GM12878 (cell line): ENCODE results near the gene NPB. TPM values are rescaled to one million over a fixed set of nuclear protein-coding genes. Genes with fewer than 3 reads are reported as not detected.

Source experiments
- ATAC-seq: fragments of 200-7000 bp; cut with Tn5 transposase; 3 replicates; pipeline ENCODE4 v1.9.1; 2020; ENCODE audit warnings: mild to moderate bottlenecking, moderate library complexity
- BruUV-seq: library from RNA; stranded (reverse); fragments of 400-500 nt; replicated peaks from 2 replicates; lab custom pipeline; 2021; lab: Mats Ljungman, UMichigan
- CTCF ChIA-PET: fragments of 300-600 bp; sonication (Branson Sonifier 250); formaldehyde crosslinking; extraction: SDS; loops from one replicate; lab custom pipeline; 2021; ENCODE audit warnings: inconsistent platforms; lab: Yijun Ruan, JAX
- POLR2A ChIA-PET: fragments of 350-600 bp; formaldehyde crosslinking; extraction: SDS; loops from one replicate; lab custom pipeline; 2021; ENCODE audit warnings: inconsistent platforms; lab: Charles Lee
- RAD21 ChIA-PET: fragments of 300-600 bp; sonication (Branson Sonifier 250); formaldehyde crosslinking; loops from one replicate; lab custom pipeline; 2023; ENCODE audit warnings: antibody characterized with exemption; ENCODE audit not compliant: unreplicated experiment; lab: Charles Lee
- SMC1A ChIA-PET: fragments of 300-600 bp; sonication (Branson Sonifier 250); formaldehyde crosslinking; loops from one replicate; lab custom pipeline; 2023; ENCODE audit not compliant: unreplicated experiment, uncharacterized antibody; lab: Charles Lee
- DNase-seq: peaks from one replicate; pipeline ENCODE4 v3.0.0-alpha.2; 2011; ENCODE audit warnings: low read depth, low spot score
- FAIRE-seq: peaks from 3 replicates; lab custom pipeline; 2011; peaks lifted over from hg19 to GRCh38; lab: Jason Lieb, UNC
- H2AFZ ChIP-seq: 2 replicates; pipeline ENCODE4 v1.6.0; 2011; ENCODE audit warnings: low read depth, low read length, control low read depth; ENCODE audit not compliant: control insufficient read depth
- H3K27ac ChIP-seq: 2 replicates; pipeline ENCODE4 v1.5.1; 2011; ENCODE audit warnings: control low read depth; ENCODE audit not compliant: control insufficient read depth, insufficient read depth
- H3K27me3 ChIP-seq, 2 experiments: replicated peaks in 1 of 2; 2 replicates each; pipeline versions ENCODE4 v1.6.0 to v1.6.1; 2011; ENCODE audit warnings: low read length in 1 of 2; ENCODE audit not compliant: control insufficient read depth in 2 of 2, insufficient read depth in 2 of 2
- H3K36me3 ChIP-seq, 2 experiments: 2 replicates each; pipeline ENCODE4 v1.5.1; 2011; ENCODE audit warnings: low read length in 1 of 2; ENCODE audit not compliant: control insufficient read depth in 2 of 2, insufficient read depth in 2 of 2
- H3K4me1 ChIP-seq: 2 replicates; pipeline ENCODE4 v1.6.1; 2011; ENCODE audit warnings: mild to moderate bottlenecking, low read length, moderate library complexity, mixed read lengths; ENCODE audit not compliant: control insufficient read depth, insufficient read depth
- H3K4me2 ChIP-seq: 2 replicates; pipeline ENCODE4 v1.6.0; 2011; ENCODE audit warnings: control low read depth; ENCODE audit not compliant: control insufficient read depth, insufficient read depth
- H3K4me3 ChIP-seq: fragments of 200-600 bp; sonication (generic); 2 replicates; pipeline ENCODE4 v1.5.1; 2016
- H3K79me2 ChIP-seq: 2 replicates; pipeline ENCODE4 v1.6.0; 2011; ENCODE audit warnings: low read length; ENCODE audit not compliant: control insufficient read depth, insufficient read depth
- H3K9ac ChIP-seq: 2 replicates; pipeline ENCODE4 v1.8.0; 2011; ENCODE audit warnings: low read length, control low read depth, mixed read lengths; ENCODE audit not compliant: control insufficient read depth, insufficient read depth
- H3K9me3 ChIP-seq: replicated peaks from 3 replicates; pipeline ENCODE4 v1.5.1; 2011; ENCODE audit warnings: mild to moderate bottlenecking, low read length; ENCODE audit not compliant: control insufficient read depth, insufficient read depth
- H4K20me1 ChIP-seq: 2 replicates; pipeline ENCODE4 v1.6.0; 2011; ENCODE audit not compliant: control insufficient read depth, insufficient read depth
- ASH2L ChIP-seq: fragments of 300-600, 200-600 bp; sonication (generic); IDR thresholded peaks from 2 replicates; pipeline ENCODE4 v1.6.1; 2017; ENCODE audit warnings: low read depth, mild to moderate bottlenecking, borderline replicate concordance
- CBFB ChIP-seq: IDR thresholded peaks from 2 replicates; pipeline ENCODE4 v1.6.1; 2016; ENCODE audit warnings: antibody characterized with exemption, low read depth
- CBX3 ChIP-seq: fragments of 200-600 bp; sonication (generic); IDR thresholded peaks from 2 replicates; pipeline ENCODE4 v1.6.1; 2016; ENCODE audit warnings: low read depth, borderline replicate concordance
- CHD1 ChIP-seq: IDR thresholded peaks from 2 replicates; pipeline ENCODE4 v1.6.1; 2012; ENCODE audit warnings: low read depth, low read length, improper control_type of control experiment
- FOS ChIP-seq: IDR thresholded peaks from 3 replicates; pipeline ENCODE4 v1.6.1; 2011; ENCODE audit warnings: borderline replicate concordance; ENCODE audit not compliant: insufficient read length; ENCODE audit errors: extremely low read depth
- NFXL1 ChIP-seq: fragments of 450-650 bp; IDR thresholded peaks from 2 replicates; pipeline ENCODE4 v1.6.1; 2017; ENCODE audit warnings: antibody characterized with exemption, mild to moderate bottlenecking, borderline replicate concordance
- NFYA ChIP-seq: IDR thresholded peaks from 2 replicates; pipeline ENCODE4 v1.6.1; 2011; ENCODE audit warnings: low read depth, mild to moderate bottlenecking, low read length, improper control_type of control experiment, borderline replicate concordance
- POLR2AphosphoS2 ChIP-seq: IDR thresholded peaks from 2 replicates; pipeline ENCODE4 v1.6.1; 2011; ENCODE audit warnings: low read depth, mild to moderate bottlenecking, low read length, improper control_type of control experiment, moderate library complexity
- POU2F2 ChIP-seq: IDR thresholded peaks from 3 replicates; pipeline ENCODE4 v1.6.1; 2011; ENCODE audit warnings: low read depth, mild to moderate bottlenecking, low read length, borderline replicate concordance
- RAD21 ChIP-seq: IDR thresholded peaks from 2 replicates; pipeline ENCODE4 v1.6.1; 2011; ENCODE audit warnings: mild to moderate bottlenecking, low read depth, low read length, moderate library complexity; ENCODE audit not compliant: insufficient read depth
- RAD51 ChIP-seq: fragments of 450-650 bp; IDR thresholded peaks from 2 replicates; pipeline ENCODE4 v1.6.1; 2016; ENCODE audit warnings: moderate library complexity, mild to moderate bottlenecking, inconsistent platforms
- SMAD5 ChIP-seq: IDR thresholded peaks from 2 replicates; pipeline ENCODE4 v1.6.1; 2016; ENCODE audit warnings: antibody characterized with exemption, low read depth
- ZZZ3 ChIP-seq: IDR thresholded peaks from 2 replicates; pipeline ENCODE4 v1.6.1; 2011; ENCODE audit warnings: low read depth; ENCODE audit not compliant: control insufficient read depth, insufficient read length
- WGBS: methylation state at CpG from one replicate; pipeline ENCODE4 v1.1.6; 2016; ENCODE audit warnings: low lambda C conversion rate; ENCODE audit not compliant: insufficient replicate concordance, insufficient coverage; ENCODE audit errors: missing lambda C conversion rate; 5-methylcytosine and 5-hydroxymethylcytosine counted together
- in situ Hi-C: fragments of 300-500 bp; cut with MboI; formaldehyde crosslinking; loops from 9 replicates; pipeline ENCODE4 v1.14.3; 2018; ENCODE audit warnings: mixed read lengths
- intact Hi-C: fragments of 100-400 bp; cut with micrococcal nuclease; formaldehyde crosslinking; loops from one replicate; pipeline ENCODE4 v1.14.2; 2022; ENCODE audit not compliant: unreplicated experiment
- polyA plus RNA-seq, 11 experiments: library from polyadenylated mRNA; depleted of rRNA in 4 of 11; unstranded in 6 of 11; stranded (reverse) in 5 of 11; fragments of >200 nt; fragmentation: Nextera tagmentation in 4 of 11; fragmentation: Illumina TruSeq in 1 of 11; extraction: Ambion mirVana in 4 of 11; extraction: Trizol in 1 of 11; gene quantifications; 1 replicate in 1 of 11; 2 replicates in 10 of 11; pipeline versions ENCODE4 v1.2.1 to v1.2.3, GENCODE V29; 2011 to 2016; ENCODE audit warnings: inconsistent platforms in 2 of 11, missing spikeins in 2 of 11, low read depth in 1 of 11
- total RNA-seq, 4 experiments: library from RNA; depleted of rRNA in 3 of 4; stranded (reverse); fragments of >200 nt in 3 of 4; fragmentation: Illumina TruSeq in 1 of 4; extraction: Trizol in 1 of 4; gene quantifications; 2 replicates each; pipeline versions ENCODE4 v1.2.1 to v1.2.3, GENCODE V29; 2013 to 2021
- TF ChIP-seq, protein P1 (sequence below): fragments of 150-350 bp; IDR thresholded peaks from 2 replicates; pipeline ENCODE4 v1.6.1; 2016; ENCODE audit warnings: low read depth, low read length

NPB gene
- total and polyA plus RNA-seq, 10 of the 15 experiments (the other 5 are each of a cell fraction or from before 2014, with no cell fraction given), result 0.03 to 0.40 (median 0.15) TPM; not detected in 2

DNA sequence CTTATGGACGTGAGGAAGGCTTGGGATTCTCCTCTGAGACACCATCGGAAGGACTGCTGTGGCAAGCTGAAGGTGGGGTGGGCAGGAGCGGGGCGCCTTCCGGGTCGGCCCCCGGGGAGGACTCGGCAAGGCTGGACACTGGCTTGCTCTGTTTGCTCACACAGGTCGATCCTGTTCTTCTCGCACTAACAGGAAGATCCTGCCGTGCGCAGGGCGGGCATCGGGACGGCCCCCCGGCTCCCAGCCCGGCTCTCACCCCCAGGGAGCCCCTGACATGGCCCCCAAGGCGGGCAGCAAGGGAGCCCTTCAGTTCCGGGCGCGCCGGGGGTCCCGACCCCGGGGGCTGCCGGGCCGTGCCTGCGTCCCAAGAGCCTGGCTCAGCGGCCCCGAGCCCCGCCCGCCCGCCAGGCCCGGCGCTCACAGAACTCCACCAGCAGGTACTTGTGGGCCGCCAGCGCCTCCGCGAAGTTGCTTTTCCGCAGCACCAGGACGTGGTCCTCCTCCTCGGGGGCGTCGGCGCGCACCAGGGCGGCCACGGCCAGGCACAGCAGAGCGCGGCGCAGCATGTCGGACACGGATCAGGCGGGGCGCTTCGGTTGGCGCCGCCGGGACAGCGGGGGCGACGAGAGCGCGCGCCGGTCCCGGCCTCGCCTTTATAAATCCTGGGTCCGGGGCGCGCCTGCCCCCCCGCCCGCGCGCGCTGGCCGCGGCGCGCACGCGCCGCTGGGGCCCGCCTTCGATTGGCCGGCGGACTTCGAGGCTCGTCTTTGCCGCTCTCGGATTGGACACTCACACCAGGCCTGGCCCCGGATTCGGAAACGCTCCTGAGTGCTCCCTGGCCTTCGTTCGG, 41.9 kb upstream of the NPB start, which contains the start of gene P4HB (continued):
- no peak for TF ChIP-seq CBFB
- peak; percentile 96; the same call in 1 of the 2 replicates for TF ChIP-seq NFXL1
- no peak for TF ChIP-seq ASH2L
- no peak for TF ChIP-seq RAD21
- no peak for TF ChIP-seq CBX3
- TF ChIP-seq SMAD5, result peak; percentile 68; the same call in 1 of the 2 replicates
- peak; percentile 90; the same call in 2 of the 3 replicates for TF ChIP-seq POU2F2
- no peak for TF ChIP-seq CHD1

DNA sequence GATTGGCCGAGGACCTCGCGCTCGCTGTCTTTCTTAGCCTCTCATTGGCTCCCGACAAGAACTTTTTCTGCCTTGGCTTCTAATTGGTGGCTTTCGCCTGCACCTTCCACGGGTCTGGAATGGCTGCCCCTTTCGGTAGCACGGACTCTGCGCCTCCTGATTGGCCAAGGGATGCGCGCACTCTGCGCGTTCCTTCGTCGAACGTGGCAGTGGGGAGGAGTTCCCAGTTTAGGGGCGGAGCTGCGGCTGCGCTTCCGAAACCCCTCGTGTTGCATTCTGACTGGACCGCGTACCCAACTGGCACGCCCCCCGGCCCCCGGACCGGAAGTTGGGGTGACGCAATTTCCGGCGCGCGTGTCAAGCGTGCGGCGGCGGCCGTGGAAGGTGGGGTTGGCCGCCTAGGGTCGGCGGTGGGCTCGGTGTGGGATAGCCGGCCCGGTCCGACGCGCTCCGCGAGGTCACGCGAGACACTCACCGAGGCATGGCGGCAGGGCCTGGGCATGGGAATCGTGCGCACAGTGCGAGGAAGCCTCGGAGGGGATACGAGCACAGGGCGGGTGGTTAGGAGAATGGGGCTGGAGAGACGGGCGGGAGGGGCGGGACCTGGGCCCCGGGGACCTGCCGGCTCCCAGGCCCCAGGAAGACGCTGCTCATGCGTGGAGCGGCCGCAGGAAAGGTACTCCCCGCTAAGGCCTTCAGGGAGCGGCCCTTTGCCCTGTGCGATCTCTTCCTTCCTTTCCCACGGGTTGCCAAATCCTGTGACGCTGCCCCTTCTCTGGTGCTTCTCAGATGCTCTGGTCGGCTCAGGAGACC, 41.1 kb upstream of the NPB start:
- H3K4me2 ChIP-seq, result peak overlapping the region; percentile 83
- intact Hi-C loops, result loop anchor here (1.0 to 5.0 kb wide), 2 partner anchors 161 to 237 kb away; partner anchors contain the start of genes CENPX, FASN and LRRC45
- H3K4me1 ChIP-seq, result peaks cover 23% of the 10 kb centered on the region
- H3K79me2 ChIP-seq, result peaks cover 83% of the 10 kb centered on the region
- FAIRE-seq (peak; percentile 100), ATAC-seq (peak; percentile 89), DNase-seq (peak; percentile 100)
- ChIA-PET POLR2A (interaction anchor here (0.7 to 1.9 kb wide), 9 partner anchors 9 to 669 kb away, joined by 3 to 11 read pairs (median 5); partner anchors contain the start of gene MCRIP1), RAD21 (interaction anchor here (1.0 to 1.3 kb wide), 5 partner anchors 8 to 125 kb away, joined by 3 to 6 read pairs (median 4); partner anchors contain the start of genes MAFG and MCRIP1), SMC1A (interaction anchor here (1.0 to 1.2 kb wide), 2 partner anchors 9 to 12 kb away, joined by 5 read pairs; no protein-coding TSS in a partner anchor), CTCF (interaction anchor here (1.2 kb wide), 1 partner anchor 9 kb away, joined by 7 read pairs; the partner anchor contains the start of gene ARHGDIA)
- peaks cover 3 to 28% of the 10 kb centered on the region in 2 experiments for H3K36me3 ChIP-seq
- WGBS, result 1% methylated on average over 61 of the region's 74 CpGs
- H3K9ac ChIP-seq, result peak overlapping the region; percentile 80
- no peaks in the 10 kb centered on the region for H3K9me3 ChIP-seq
- H3K4me3 ChIP-seq, result peak overlapping the region; percentile 94
- peak overlapping the region; percentile 67 for H2AFZ ChIP-seq
- H4K20me1 ChIP-seq, result peaks cover 3% of the 10 kb centered on the region; the same call in 1 of the 2 replicates
- in situ Hi-C loops, result no loop called here
- H3K27ac ChIP-seq, result peak overlapping the region; percentile 98
- no peaks in the 10 kb centered on the region for H3K27me3 ChIP-seq
- no TSS peak for BruUV-seq
- TF ChIP-seq RAD51 (no peak), FOS (peak; percentile 92), ZZZ3 (no peak), NFYA (peak; percentile 98), POLR2AphosphoS2 (peak; percentile 68; the same call in 1 of the 2 replicates)
- TF ChIP-seq, protein P1, sequence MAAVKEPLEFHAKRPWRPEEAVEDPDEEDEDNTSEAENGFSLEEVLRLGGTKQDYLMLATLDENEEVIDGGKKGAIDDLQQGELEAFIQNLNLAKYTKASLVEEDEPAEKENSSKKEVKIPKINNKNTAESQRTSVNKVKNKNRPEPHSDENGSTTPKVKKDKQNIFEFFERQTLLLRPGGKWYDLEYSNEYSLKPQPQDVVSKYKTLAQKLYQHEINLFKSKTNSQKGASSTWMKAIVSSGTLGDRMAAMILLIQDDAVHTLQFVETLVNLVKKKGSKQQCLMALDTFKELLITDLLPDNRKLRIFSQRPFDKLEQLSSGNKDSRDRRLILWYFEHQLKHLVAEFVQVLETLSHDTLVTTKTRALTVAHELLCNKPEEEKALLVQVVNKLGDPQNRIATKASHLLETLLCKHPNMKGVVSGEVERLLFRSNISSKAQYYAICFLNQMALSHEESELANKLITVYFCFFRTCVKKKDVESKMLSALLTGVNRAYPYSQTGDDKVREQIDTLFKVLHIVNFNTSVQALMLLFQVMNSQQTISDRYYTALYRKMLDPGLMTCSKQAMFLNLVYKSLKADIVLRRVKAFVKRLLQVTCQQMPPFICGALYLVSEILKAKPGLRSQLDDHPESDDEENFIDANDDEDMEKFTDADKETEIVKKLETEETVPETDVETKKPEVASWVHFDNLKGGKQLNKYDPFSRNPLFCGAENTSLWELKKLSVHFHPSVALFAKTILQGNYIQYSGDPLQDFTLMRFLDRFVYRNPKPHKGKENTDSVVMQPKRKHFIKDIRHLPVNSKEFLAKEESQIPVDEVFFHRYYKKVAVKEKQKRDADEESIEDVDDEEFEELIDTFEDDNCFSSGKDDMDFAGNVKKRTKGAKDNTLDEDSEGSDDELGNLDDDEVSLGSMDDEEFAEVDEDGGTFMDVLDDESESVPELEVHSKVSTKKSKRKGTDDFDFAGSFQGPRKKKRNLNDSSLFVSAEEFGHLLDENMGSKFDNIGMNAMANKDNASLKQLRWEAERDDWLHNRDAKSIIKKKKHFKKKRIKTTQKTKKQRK, result peak; percentile 61; the same call in 1 of the 2 replicates
